SH-SY5Y (cell line): ENCODE data around the gene TMEM203.

Experiments used
- GATA2 ChIP-seq: IDR thresholded peaks from 2 replicates; pipeline ENCODE4 v1.6.1; 2011; ENCODE audit warnings: mild to moderate bottlenecking, low read depth, low read length
- GATA3 ChIP-seq: IDR thresholded peaks from 2 replicates; pipeline ENCODE4 v1.6.1; 2011; ENCODE audit warnings: low read depth, mild to moderate bottlenecking, low read length, moderate library complexity

TMEM203 gene, protein sequence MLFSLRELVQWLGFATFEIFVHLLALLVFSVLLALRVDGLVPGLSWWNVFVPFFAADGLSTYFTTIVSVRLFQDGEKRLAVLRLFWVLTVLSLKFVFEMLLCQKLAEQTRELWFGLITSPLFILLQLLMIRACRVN

GRCh38 chr9:137205126-137206069 lies at the start of gene TMEM203, which contains the start of gene NDOR1:
Gene TMEM203, minus strand, starts transcription at chr9:137205648. Its CDS starts 234 bp downstream, at chr9:137205414.
Gene NDOR1, plus strand, starts transcription at chr9:137205700. Its CDS starts 78 bp downstream, at chr9:137205778.
- TF ChIP-seq GATA2 (no peak), GATA3 (no peak)

- TF ChIP-seq GATA2 = no peak
- no peak for TF ChIP-seq GATA3
Measured at GRCh38 chr9:137254624-137255447, 49.4 kb upstream of the TMEM203 start, which contains the start of gene NELFB. Gene NELFB, plus strand, starts transcription at chr9:137255327.

- no peak for TF ChIP-seq GATA2
- TF ChIP-seq GATA3 = no peak
Measured at GRCh38 chr9:137253717-137254623, 48.5 kb upstream of the TMEM203 start.

DNA sequence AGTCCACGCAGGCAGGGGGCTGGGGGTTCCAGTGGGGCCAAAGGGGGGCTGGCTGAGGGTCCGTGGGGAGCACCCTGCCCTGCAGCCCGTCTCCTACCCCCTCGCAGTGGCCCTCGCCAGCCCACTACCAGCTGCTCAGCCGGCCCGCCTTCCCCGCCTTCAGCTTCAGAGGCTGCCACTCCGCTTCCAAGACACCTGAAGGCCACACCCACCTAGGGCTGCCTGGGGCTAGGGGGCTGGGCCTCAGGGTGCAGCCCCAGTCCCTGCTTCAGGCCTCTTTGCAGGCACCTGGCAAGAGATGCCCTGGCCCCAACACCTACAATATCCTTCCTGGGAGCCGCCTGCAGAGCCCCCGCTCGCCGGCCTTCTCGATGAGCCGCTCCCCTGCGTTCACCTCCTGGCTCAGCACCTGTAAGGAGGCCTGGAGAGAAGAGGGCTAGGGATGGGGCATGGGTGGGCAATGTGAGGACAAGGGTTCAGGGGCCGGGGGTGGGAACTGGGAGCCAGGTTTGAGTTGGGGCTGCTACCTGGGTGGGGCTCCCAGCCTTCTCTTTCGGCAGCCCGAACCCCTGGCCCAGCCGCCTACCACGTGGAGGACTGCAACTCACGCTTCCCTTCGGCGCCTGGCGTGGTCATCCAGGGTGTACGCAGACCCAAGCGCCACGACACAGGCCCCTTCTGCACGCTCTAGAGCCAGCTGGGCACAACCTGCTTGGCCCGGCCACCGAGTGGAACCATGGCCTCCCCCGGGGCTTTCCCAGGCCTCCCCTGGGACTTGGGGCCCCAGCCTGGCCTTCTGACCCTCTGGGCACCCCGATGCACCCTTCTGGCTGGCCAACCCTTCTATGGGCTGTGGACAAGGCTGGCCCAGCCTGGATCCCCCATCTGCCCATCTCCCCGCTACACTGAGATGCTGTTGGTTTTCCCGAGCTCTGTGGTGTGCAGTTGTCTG lies 47.4 kb upstream of the TMEM203 start:
- TF ChIP-seq GATA3 (no peak), GATA2 (no peak)

DNA sequence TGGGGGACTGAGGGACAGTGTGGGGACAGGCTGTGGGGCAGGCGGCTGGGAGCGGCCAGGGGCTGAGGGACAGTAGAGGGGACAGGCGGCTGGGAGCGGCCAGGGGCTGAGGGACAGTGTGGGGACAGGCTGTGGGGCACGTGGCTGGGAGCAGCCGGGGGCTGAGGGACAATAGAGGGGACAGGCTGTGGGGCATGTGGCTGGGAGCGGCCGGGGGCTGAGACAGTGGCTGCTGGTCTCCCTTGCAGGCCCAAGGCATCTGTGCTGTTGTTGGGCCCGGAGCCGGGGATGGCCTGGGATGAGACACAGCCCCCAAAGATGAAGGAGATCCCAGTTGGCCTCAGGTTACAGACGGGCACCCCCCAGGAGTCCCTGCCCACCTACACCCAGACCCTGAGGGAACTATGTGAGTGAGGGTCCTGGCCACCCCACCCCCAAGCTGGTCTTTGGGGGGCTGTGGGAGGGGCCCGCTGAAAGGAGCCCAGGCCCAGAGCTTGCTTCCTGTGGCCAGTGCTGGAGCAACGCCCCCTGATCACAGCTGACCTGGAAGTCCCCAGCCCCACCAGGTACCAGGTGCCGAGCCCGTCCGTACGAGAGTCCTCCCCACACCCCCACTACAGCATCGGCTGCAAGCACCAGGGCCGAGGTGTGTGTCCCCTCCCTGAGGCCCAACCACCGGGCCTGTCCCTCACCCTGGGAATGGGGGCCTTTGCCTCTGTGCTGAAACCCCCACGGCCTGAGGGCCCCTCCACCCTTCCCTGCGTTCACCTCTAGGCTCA lies 46.2 kb upstream of the TMEM203 start:
- TF ChIP-seq GATA2 (no peak), GATA3 (no peak)

GRCh38 chr9:137251194-137251461 lies 45.7 kb upstream of the TMEM203 start, which contains the start of gene STPG3:
Gene STPG3, plus strand, starts transcription at chr9:137251286. Its CDS starts 1 bp downstream, at chr9:137251287.
- TF ChIP-seq GATA3 = no peak
- TF ChIP-seq GATA2 = no peak

GRCh38 chr9:137250329-137251193 lies 45.1 kb upstream of the TMEM203 start:
- TF ChIP-seq GATA3 = no peak
- no peak for TF ChIP-seq GATA2

GRCh38 chr9:137247916-137248175 lies 42.4 kb upstream of the TMEM203 start:
- TF ChIP-seq GATA3 = no peak

DNA sequence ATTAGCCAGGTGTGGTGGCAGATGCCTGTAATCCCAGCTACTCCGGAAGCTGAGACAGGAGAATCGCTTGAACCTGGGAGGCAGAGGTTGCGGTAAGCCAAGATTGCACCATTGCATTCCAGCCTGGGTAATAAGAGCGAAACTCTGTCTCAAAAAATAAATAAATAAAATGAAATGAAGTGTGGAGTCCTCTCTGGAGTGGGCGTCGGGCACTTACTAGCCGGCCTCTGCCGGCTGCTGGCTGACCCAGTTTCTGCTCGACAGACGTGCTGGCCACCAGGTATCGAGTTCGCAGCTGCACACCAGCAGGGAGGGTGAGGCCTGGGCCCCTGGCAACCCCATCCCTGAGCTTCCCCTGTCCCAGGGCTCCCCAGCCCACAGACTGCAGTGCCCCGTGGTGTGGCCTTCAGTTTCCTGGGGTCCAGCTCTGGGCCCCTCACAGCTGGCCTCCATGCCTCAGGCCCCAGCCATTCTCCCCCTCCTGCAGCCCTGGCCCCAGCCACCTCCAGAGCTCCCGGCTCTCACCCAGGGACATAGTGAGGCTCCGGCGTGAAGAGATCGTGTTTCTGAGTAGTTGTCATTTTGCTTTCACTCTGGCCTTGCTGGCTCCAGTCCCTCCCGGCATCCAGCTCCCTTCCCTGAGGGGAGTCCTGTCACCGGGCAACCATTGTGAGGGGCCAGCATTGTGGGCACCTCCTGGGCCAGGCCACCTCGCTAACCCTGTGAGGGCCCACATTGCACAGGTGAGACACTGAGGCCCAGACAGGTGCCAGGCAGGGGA lies 41.9 kb upstream of the TMEM203 start:
- TF ChIP-seq GATA2 (no peak), GATA3 (no peak)
